Stomach (tissue), 9 donors: ENCODE data around the gene AHCYL2. TPM values are rescaled to one million over a fixed set of nuclear protein-coding genes. Genes with fewer than 3 reads are reported as not detected.

Experiments used
- DNase-seq, 2 donors: peaks; one replicate each; pipeline versions ENCODE4 v3.0.0 to v3.0.0-alpha.2; 2013 to 2019
- H3K27ac ChIP-seq, 5 donors: fragments of 200-600 bp in 4 of 5; sonication (generic) in 4 of 5; one replicate each; pipeline ENCODE4 v1.5.1; 2013 to 2019; ENCODE audit warnings: mild to moderate bottlenecking in 1 of 5, moderate library complexity in 1 of 5
- H3K27me3 ChIP-seq, 3 donors: fragments of 200-600 bp; sonication (generic); one replicate each; pipeline ENCODE4 v1.5.1; 2017 to 2019; ENCODE audit warnings: mixed run types in 1 of 3
- H3K36me3 ChIP-seq, 4 donors: fragments of 200-600 bp; sonication (generic); 1 replicate in 3 of 4; 2 replicates in 1 of 4; pipeline ENCODE4 v1.5.1; 2016 to 2019
- H3K4me1 ChIP-seq, 4 donors: fragments of 200-600 bp; sonication (generic); one replicate each; pipeline ENCODE4 v1.5.1; 2016 to 2019
- H3K4me3 ChIP-seq, 4 donors: fragments of 200-600 bp; sonication (generic) in 3 of 4; one replicate each; pipeline ENCODE4 v1.5.1; 2016 to 2019; ENCODE audit warnings: mild to moderate bottlenecking in 1 of 4
- H3K9me3 ChIP-seq, 4 donors: fragments of 200-600 bp; sonication (generic); one replicate each; pipeline ENCODE4 v1.5.1; 2016 to 2019
- CTCF ChIP-seq, 7 experiments: fragments of 450-650 bp in 4 of 7; fragments of 200-600 bp in 3 of 7; sonication (generic) in 3 of 7; IDR thresholded peaks; one replicate each; pipeline ENCODE4 v1.5.1; 2016 to 2019; ENCODE audit warnings: antibody characterized with exemption in 7 of 7, control low read depth in 2 of 7, mild to moderate bottlenecking in 1 of 7
- EP300 ChIP-seq: sonication (generic); formaldehyde crosslinking; IDR thresholded peaks from one replicate; pipeline ENCODE4 v1.6.1; 2017; ENCODE audit warnings: antibody characterized with exemption
- POLR2A ChIP-seq, 4 donors: fragments of 450-650 bp; IDR thresholded peaks; one replicate each; pipeline ENCODE4 v1.6.1; 2016; ENCODE audit warnings: antibody characterized with exemption in 4 of 4, control low read depth in 2 of 4, mild to moderate bottlenecking in 1 of 4, moderate library complexity in 1 of 4
- POLR2AphosphoS5 ChIP-seq, 3 donors: sonication (generic); formaldehyde crosslinking; IDR thresholded peaks; one replicate each; pipeline ENCODE4 v1.6.1; 2016; ENCODE audit warnings: antibody characterized with exemption in 3 of 3
- whole genome bisulfite sequencing, 5 donors: extraction: QIAGEN DNeasy Blood & Tissue Kit in 3 of 5; methylation state at CpG; one replicate each; pipeline versions ENCODE4 v1.1.5 to v1.1.7; 2013 to 2018; 5-methylcytosine and 5-hydroxymethylcytosine counted together
- intact Hi-C: fragments of 100-400 bp; cut with DNase I; formaldehyde crosslinking; loops from one replicate; pipeline ENCODE4 v1.15.1; 2023; ENCODE audit warnings: low total_unique reads
- polyA plus RNA-seq, 3 donors: library from polyadenylated mRNA; stranded (reverse); fragments of 200-250 nt; gene quantifications; one replicate each; pipeline ENCODE4 v1.2.3, GENCODE V29; 2013
- total RNA-seq, 5 donors: library from RNA; depleted of rRNA; stranded (reverse); fragments of >200 nt; gene quantifications; one replicate each; pipeline versions ENCODE4 v1.1.0 to v1.2.3, GENCODE V29; 2014 to 2016
- donor health status: healthy with polysubstance abuse.
- donor health status: Bipolar disorder and iron deficiency.
- donor health status: healthy.

Gene AHCYL2
- total and polyA plus RNA-seq, 8 donors = 4.6 to 87.0 (median 61.6) TPM

- H3K27me3 ChIP-seq = peaks cover 0 to 32% (median 9%) of the 10 kb centered on the region in 3 donors
- no peak overlapping the region for H3K4me3 ChIP-seq
- TF ChIP-seq EP300 = no peak
- TF ChIP-seq POLR2A (IDR thresholded peaks at IDR 0.05) = no peak
- no peak for TF ChIP-seq CTCF (IDR thresholded peaks at IDR 0.05)
- TF ChIP-seq POLR2AphosphoS5 (IDR thresholded peaks at IDR 0.05) = no peak
- DNase-seq = no peak
- no peaks in the 10 kb centered on the region for H3K36me3 ChIP-seq
- H3K4me1 ChIP-seq = peaks cover 5 to 19% (median 17%) of the 10 kb centered on the region in 4 donors
- 83 to 92% (median 84%) methylated on average over 5 of the region's 5 CpGs for WGBS, 5 donors
- no peaks in the 10 kb centered on the region for H3K9me3 ChIP-seq
- no peak overlapping the region for H3K27ac ChIP-seq
- intact Hi-C loops = no loop called here
Observed at GRCh38 chr7:129436335-129436923, 211.6 kb downstream of the AHCYL2 start.

- WGBS, 5 donors = 92 to 98% (median 96%) methylated on average over 5 of the region's 5 CpGs
- TF ChIP-seq CTCF (IDR thresholded peaks at IDR 0.05) = no peak
- TF ChIP-seq POLR2AphosphoS5 (IDR thresholded peaks at IDR 0.05) = no peak
- TF ChIP-seq EP300 = no peak
- TF ChIP-seq POLR2A (IDR thresholded peaks at IDR 0.05) = no peak
Observed at GRCh38 chr7:129437190-129437589, 212.4 kb downstream of the AHCYL2 start.

GRCh38 chr7:129438281-129438838, 213.5 kb downstream of the AHCYL2 start:
- 91 to 98% (median 95%) methylated on average over 6 of the region's 6 CpGs for WGBS, 5 donors
- DNase-seq = no peak
- peaks cover 0 to 18% (median 9%) of the 10 kb centered on the region in 3 donors for H3K27me3 ChIP-seq
- H3K4me3 ChIP-seq = no peak overlapping the region
- intact Hi-C loops = no loop called here
- TF ChIP-seq EP300 = no peak
- no peak for TF ChIP-seq CTCF (IDR thresholded peaks at IDR 0.05)
- no peak for TF ChIP-seq POLR2A (IDR thresholded peaks at IDR 0.05)
- TF ChIP-seq POLR2AphosphoS5 (IDR thresholded peaks at IDR 0.05) = no peak
- no peaks in the 10 kb centered on the region for H3K36me3 ChIP-seq
- H3K4me1 ChIP-seq = peaks cover 3 to 20% (median 15%) of the 10 kb centered on the region in 4 donors
- H3K9me3 ChIP-seq = no peaks in the 10 kb centered on the region
- H3K27ac ChIP-seq = no peak overlapping the region

More at GRCh38 chr7:129437190-129437589, 212.4 kb downstream of the AHCYL2 start:
- Histone ChIP-seq H3K36me3 (no peaks in the 10 kb centered on the region), H3K27me3 (peaks cover 0 to 30% (median 9%) of the 10 kb centered on the region in 3 donors), H3K4me1 (peaks cover 5 to 19% (median 17%) of the 10 kb centered on the region in 4 donors), H3K27ac (no peak overlapping the region), H3K9me3 (no peaks in the 10 kb centered on the region), H3K4me3 (no peak overlapping the region)
- no peak for DNase-seq
- intact Hi-C loops = no loop called here

- intact Hi-C loops = no loop called here
Observed at GRCh38 chr7:129438839-129439651, 214.2 kb downstream of the AHCYL2 start.

More at GRCh38 chr7:129438839-129439651, 214.2 kb downstream of the AHCYL2 start:
- no peak for DNase-seq
- H3K4me3 ChIP-seq = no peak overlapping the region
- no peaks in the 10 kb centered on the region for H3K9me3 ChIP-seq
- H3K27ac ChIP-seq = no peak overlapping the region
- no peak for TF ChIP-seq POLR2AphosphoS5 (IDR thresholded peaks at IDR 0.05)
- no peak for TF ChIP-seq CTCF (IDR thresholded peaks at IDR 0.05)
- no peak for TF ChIP-seq EP300
- TF ChIP-seq POLR2A (IDR thresholded peaks at IDR 0.05) = no peak
- H3K4me1 ChIP-seq = peaks cover 0 to 22% (median 13%) of the 10 kb centered on the region in 4 donors
- WGBS, 5 donors = 70 to 83% (median 79%) methylated on average over 5 of the region's 5 CpGs
- no peaks in the 10 kb centered on the region for H3K36me3 ChIP-seq
- peaks cover 0 to 16% (median 9%) of the 10 kb centered on the region in 3 donors for H3K27me3 ChIP-seq
